Cardiac fibroblast (primary cell): ENCODE measurements around the gene RMC1.

Experiments
- DNase-seq, 2 donors: peaks; one replicate each; pipeline versions ENCODE4 v3.0.0 to v3.0.0-alpha.2; 2010; ENCODE audit warnings: low read depth in 2 of 2
- H3K4me3 ChIP-seq, 2 donors: replicated peaks in 1 of 2; 1 replicate in 1 of 2; 2 replicates in 1 of 2; pipeline ENCODE4 v1.5.1; 2011; ENCODE audit warnings: low read depth in 2 of 2, low read length in 2 of 2, mild to moderate bottlenecking in 2 of 2, moderate library complexity in 1 of 2
- TF ChIP-seq, protein P1 (sequence below): IDR thresholded peaks from one replicate; pipeline ENCODE4 v1.5.1; 2011; ENCODE audit warnings: low read depth, mild to moderate bottlenecking, low read length, inconsistent platforms

The RMC1 gene

DNA sequence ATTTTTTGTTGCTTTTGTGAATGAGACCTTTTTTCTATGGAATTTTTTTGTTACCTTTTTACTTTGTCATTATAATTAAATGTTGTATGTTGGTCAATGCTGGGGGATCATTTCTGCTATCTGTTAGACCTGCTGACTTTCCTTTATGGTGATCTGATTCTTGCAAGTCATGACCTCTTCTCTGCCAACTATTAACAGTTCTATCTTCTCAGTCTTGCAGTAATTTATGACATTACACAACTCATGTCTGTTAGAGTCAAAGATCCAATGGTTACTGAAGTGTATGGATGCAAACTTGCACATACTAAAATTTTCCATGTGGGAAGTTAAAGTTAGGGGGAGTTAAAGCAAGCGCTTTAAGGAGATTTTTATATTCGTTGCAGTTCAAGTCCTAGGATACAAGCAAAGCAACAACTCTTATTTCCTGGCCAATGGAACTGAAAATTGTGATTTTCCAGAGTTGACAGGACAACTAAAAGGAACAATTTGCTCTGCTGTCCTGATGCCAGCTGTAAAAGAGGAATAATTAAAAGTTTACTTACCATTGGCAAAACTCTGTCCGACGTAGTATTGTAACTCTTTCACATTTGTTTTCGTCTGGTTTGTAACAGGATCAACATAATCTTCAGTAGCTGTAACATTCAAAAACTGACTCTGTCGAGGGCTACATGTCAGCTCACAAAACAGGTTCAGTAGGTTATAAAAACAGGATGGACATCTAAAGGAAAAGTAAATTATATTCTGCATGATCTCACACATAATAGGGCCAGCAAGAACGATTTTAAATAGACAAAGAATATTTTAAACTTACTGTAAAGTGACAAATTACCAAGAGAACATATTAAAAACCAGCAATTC, 65.2 kb downstream of the RMC1 start:
- H3K4me3 ChIP-seq, result no peak overlapping the region
- DNase-seq, result no peak
- TF ChIP-seq, protein P1, sequence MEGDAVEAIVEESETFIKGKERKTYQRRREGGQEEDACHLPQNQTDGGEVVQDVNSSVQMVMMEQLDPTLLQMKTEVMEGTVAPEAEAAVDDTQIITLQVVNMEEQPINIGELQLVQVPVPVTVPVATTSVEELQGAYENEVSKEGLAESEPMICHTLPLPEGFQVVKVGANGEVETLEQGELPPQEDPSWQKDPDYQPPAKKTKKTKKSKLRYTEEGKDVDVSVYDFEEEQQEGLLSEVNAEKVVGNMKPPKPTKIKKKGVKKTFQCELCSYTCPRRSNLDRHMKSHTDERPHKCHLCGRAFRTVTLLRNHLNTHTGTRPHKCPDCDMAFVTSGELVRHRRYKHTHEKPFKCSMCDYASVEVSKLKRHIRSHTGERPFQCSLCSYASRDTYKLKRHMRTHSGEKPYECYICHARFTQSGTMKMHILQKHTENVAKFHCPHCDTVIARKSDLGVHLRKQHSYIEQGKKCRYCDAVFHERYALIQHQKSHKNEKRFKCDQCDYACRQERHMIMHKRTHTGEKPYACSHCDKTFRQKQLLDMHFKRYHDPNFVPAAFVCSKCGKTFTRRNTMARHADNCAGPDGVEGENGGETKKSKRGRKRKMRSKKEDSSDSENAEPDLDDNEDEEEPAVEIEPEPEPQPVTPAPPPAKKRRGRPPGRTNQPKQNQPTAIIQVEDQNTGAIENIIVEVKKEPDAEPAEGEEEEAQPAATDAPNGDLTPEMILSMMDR, result no peak

DNA sequence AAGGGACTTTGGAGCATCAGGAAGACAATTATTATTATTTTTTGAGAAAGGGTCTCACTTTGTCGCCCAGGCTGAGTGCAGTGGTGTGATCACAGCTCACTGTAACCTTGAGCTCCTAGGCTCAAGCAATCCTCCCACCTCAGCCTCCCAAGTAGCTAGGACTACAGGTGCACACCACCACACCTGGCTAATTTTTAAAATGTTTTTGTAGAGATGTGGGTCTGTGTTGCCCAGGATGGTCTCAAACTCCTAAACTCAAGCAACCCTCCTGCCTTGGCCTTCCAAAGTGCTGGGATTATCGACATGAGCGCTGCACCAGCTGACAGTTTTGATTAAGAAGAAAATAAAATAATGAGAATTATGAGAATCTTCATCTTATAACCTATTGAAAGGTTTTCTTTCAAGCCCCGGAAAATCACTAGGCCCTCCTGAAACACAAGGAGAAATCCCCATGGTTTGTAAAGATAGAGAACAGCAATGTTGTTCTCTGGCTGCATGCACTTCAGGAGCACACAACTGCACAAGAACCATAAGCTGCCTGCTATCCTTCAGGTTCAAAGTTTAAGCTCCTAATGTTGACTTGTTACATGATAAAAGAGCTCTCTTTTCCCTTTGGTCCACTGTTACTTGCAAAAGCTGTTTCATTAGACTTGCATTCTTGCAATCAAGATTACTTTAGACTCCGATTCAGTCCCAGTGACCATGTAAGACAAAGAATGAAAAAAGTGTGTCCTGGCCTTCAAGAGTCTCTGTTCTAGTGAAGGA, 66.2 kb downstream of the RMC1 start:
- TF ChIP-seq, protein P1, result no peak

DNA sequence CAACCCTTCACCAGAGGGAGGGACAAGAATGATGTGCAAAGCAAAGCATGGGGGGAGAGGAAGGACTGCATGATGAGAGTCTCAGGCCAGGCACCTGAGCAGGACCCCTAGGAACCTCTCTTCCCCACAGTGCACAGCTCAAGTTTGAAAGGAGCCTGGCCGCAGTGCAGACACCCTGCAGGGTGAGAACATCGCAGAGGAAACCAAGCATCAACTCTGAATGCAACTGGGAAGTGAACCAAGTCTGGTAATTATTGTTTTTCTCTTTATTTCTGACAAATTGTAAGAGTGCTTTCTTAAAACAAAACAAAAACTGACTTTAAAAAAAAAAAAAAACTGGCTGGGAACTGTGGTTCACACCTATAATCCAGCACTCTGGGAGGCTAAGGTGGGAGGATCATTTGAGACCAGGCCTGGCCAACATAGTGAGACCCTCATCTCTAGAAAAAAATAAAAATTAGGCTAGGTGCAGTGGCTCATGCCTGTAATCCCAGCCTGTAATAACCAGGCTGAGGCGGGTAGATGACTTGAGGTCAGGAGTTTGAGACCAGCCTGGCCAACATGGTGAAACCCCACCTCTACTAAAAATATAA, 67.7 kb downstream of the RMC1 start:
- TF ChIP-seq, protein P1, result no peak
- no peak for DNase-seq
- no peak overlapping the region for H3K4me3 ChIP-seq

More for the DNA sequence above, 66.2 kb downstream of the RMC1 start:
- DNase-seq, result no peak
- H3K4me3 ChIP-seq, result no peak overlapping the region

DNA sequence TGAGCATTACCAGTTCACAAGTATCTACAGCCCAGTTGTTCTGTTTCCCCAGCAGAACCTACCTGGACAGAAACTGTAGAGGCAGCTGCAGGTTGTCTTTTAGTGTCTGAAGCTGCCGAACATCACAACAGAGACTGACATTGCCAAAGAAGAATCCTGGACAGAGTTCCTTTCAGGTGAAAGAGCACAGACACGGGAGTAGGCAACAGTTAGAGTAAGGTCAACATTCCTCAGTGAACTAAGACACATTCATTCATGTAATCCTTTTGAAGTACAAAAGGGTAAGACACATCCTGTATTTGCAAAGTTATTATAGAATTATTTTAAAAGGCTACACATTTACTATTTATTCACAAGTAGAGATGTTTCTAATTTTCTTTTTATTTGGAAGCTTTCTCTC, 68.7 kb downstream of the RMC1 start:
- no peak overlapping the region for H3K4me3 ChIP-seq
- no peak for DNase-seq
- TF ChIP-seq, protein P1, result no peak

DNA sequence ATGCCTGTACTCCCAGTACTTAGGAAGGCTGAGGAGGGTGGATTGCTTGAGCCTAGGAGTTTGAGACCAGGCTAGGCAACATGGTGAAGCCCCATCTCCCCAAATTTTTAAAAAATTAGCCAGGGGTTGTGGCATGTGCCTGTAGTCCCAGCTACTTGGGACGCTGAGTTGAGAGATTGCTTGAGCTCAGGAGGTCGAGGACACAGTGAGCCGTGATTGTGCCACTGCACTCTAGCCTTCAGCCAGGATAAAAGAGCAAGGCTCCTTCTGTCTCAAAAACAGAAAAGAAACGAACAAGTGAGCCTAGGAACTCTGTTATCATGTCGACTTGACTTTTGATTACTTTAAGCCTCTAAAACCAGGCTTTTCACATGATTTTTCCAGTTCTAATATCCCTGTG, 69.3 kb downstream of the RMC1 start:
- H3K4me3 ChIP-seq, result no peak overlapping the region
- TF ChIP-seq, protein P1, result no peak

DNA sequence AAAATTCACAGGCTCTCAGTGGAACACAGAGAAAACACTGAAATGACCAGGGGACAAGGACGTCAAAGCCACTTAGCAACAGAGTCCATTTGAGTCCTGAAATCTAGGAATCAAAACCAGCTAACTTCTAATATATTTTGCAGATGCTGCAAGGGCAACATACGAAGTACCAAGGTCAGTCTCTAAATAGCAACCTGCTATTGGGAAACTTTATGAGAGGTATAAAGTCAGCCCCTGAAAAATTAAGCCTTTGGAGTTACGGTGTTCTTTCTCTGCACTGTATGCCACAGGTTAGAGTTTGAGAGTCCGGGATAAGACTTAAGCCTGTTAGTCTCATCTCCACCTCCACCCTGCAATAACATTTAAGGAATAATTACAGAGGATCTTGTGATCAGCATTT, 69.7 kb downstream of the RMC1 start:
- H3K4me3 ChIP-seq, result no peak overlapping the region
- TF ChIP-seq, protein P1, result no peak
- DNase-seq, result no peak

More for the DNA sequence above, 69.3 kb downstream of the RMC1 start:
- DNase-seq, result no peak
